ENCODE data around the gene GPC1.

DNA sequence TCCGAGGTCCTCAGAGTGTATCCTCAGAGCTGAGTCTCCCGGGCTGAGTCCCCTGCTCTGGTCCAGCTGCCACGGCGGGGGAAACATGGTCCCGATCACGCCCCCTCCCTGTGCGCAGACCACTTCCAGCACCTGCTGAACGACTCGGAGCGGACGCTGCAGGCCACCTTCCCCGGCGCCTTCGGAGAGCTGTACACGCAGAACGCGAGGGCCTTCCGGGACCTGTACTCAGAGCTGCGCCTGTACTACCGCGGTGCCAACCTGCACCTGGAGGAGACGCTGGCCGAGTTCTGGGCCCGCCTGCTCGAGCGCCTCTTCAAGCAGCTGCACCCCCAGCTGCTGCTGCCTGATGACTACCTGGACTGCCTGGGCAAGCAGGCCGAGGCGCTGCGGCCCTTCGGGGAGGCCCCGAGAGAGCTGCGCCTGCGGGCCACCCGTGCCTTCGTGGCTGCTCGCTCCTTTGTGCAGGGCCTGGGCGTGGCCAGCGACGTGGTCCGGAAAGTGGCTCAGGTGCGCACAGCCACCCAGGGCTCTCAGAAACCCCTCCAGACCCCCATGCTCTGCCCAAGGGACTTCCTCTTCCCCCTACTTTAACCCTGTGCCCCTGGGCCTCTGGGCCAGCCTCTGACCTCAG is 26.7 kb downstream of the GPC1 start:
- TF ChIP-seq, protein P1, sequence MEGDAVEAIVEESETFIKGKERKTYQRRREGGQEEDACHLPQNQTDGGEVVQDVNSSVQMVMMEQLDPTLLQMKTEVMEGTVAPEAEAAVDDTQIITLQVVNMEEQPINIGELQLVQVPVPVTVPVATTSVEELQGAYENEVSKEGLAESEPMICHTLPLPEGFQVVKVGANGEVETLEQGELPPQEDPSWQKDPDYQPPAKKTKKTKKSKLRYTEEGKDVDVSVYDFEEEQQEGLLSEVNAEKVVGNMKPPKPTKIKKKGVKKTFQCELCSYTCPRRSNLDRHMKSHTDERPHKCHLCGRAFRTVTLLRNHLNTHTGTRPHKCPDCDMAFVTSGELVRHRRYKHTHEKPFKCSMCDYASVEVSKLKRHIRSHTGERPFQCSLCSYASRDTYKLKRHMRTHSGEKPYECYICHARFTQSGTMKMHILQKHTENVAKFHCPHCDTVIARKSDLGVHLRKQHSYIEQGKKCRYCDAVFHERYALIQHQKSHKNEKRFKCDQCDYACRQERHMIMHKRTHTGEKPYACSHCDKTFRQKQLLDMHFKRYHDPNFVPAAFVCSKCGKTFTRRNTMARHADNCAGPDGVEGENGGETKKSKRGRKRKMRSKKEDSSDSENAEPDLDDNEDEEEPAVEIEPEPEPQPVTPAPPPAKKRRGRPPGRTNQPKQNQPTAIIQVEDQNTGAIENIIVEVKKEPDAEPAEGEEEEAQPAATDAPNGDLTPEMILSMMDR (IDR thresholded peaks at IDR 0.05): no peak
- TF ChIP-seq EZH2phosphoT487 (IDR thresholded peaks at IDR 0.05) (no peak), EZH2 (IDR thresholded peaks at IDR 0.05) (no peak)

All from neural progenitor cell (in vitro differentiated cells).